Caco-2 (cell line): ENCODE results near the gene EXOSC6. TPM values are rescaled to one million over a fixed set of nuclear protein-coding genes. Genes with fewer than 3 reads are reported as not detected.
"Not testable (repeated sequence)": the region's sequence is repeated elsewhere in the genome, so short reads cannot be mapped to it uniquely, and the experiment has no call there.

Experiments used
- BruUV-seq: library from RNA; stranded (reverse); fragments of 400-500 nt; replicated peaks from 2 replicates; lab custom pipeline; 2021; lab: Mats Ljungman, UMichigan
- CTCF ChIA-PET: fragments of 300-600 bp; sonication (Branson Sonifier 250); formaldehyde crosslinking; loops from one replicate; lab custom pipeline; 2022; ENCODE audit warnings: antibody characterized with exemption; lab: Charles Lee
- POLR2A ChIA-PET: fragments of 300-600 bp; sonication (Branson Sonifier 250); formaldehyde crosslinking; loops from one replicate; lab custom pipeline; 2022; ENCODE audit warnings: antibody characterized with exemption; lab: Charles Lee
- DNase-seq, 2 experiments: peaks; one replicate each; pipeline versions ENCODE4 v3.0.0 to v3.0.0-alpha.2; 2020 to 2022
- H3K27me3 ChIP-seq: replicated peaks from 2 replicates; pipeline ENCODE4 v1.6.0; 2011; ENCODE audit warnings: low read length; ENCODE audit not compliant: control insufficient read depth, insufficient read depth
- H3K36me3 ChIP-seq: 2 replicates; pipeline ENCODE4 v1.5.1; 2011; ENCODE audit warnings: low read length; ENCODE audit not compliant: control insufficient read depth, insufficient read depth
- H3K4me1 ChIP-seq: fragments of 250-450 bp; sonication (Bioruptor Pico); 2 replicates; pipeline ENCODE4 v1.5.1; 2020; ENCODE audit warnings: mild to moderate bottlenecking
- H3K4me3 ChIP-seq: 2 replicates; pipeline ENCODE4 v1.5.1; 2011; ENCODE audit warnings: low read depth, mild to moderate bottlenecking, control low read depth, low read length
- H3K9me3 ChIP-seq: fragments of 250-450 bp; sonication (Bioruptor Pico); 2 replicates; pipeline ENCODE4 v1.5.1; 2020; ENCODE audit warnings: mild to moderate bottlenecking, moderate library complexity
- H3K27ac Mint-ChIP-seq: one replicate; pipeline ENCODE4 v1.8.0; 2022; ENCODE audit warnings: mixed read lengths; ENCODE audit not compliant: unreplicated experiment
- H3K27me3 Mint-ChIP-seq: one replicate; pipeline ENCODE4 v1.8.0; 2022; ENCODE audit warnings: mixed read lengths; ENCODE audit not compliant: insufficient read depth, unreplicated experiment
- H3K36me3 Mint-ChIP-seq: one replicate; pipeline ENCODE4 v1.8.0; 2022; ENCODE audit warnings: mild to moderate bottlenecking, mixed read lengths; ENCODE audit not compliant: insufficient read depth, unreplicated experiment
- H3K4me1 Mint-ChIP-seq: one replicate; pipeline ENCODE4 v1.8.0; 2022; ENCODE audit warnings: low read depth, mixed read lengths; ENCODE audit not compliant: unreplicated experiment
- H3K4me3 Mint-ChIP-seq: one replicate; pipeline ENCODE4 v1.8.0; 2022; ENCODE audit warnings: mild to moderate bottlenecking, moderate library complexity, mixed read lengths; ENCODE audit not compliant: unreplicated experiment
- H3K9me3 Mint-ChIP-seq: one replicate; pipeline ENCODE4 v1.8.0; 2022; ENCODE audit warnings: mixed read lengths; ENCODE audit not compliant: unreplicated experiment
- intact Hi-C: fragments of 100-400 bp; cut with micrococcal nuclease; formaldehyde crosslinking; loops from one replicate; pipeline ENCODE4 v1.10.0; 2022; ENCODE audit not compliant: unreplicated experiment
- total RNA-seq: library from RNA; stranded (reverse); gene quantifications from 2 replicates; pipeline ENCODE4 v1.2.3, GENCODE V29; 2022

The EXOSC6 gene
- total RNA-seq, 1 experiment from 2014 or later: 34.6 TPM

DNA sequence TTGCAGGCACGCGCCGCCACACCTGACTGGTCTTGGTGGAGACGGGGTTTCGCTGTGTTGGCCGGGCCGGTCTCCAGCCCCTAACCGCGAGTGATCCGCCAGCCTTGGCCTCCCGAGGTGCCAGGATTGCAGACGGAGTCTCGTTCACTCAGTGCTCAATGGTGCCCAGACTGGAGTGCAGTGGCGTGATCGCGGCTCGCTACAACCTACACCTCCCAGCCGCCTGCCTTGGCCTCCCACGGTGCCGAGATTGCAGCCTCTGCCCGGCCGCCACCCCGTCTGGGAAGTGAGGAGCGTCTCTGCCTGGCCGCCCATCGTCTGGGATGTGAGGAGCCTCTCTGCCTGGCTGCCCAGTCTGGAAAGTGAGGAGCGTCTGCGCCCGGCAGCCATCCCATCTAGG lies 47.7 kb downstream of the EXOSC6 start:
- Mint-ChIP-seq H3K9me3 (peaks cover 11% of the 10 kb centered on the region), H3K36me3 (peaks cover 23% of the 10 kb centered on the region)
- H3K27me3 Mint-ChIP-seq, CTCF ChIA-PET, H3K27ac Mint-ChIP-seq, POLR2A ChIA-PET, H3K27me3 ChIP-seq, H3K4me3 ChIP-seq, H3K36me3 ChIP-seq, intact Hi-C loops, H3K4me3 Mint-ChIP-seq, H3K4me1 Mint-ChIP-seq, DNase-seq, BruUV-seq, H3K4me1 ChIP-seq, H3K9me3 ChIP-seq: not testable (repeated sequence)

DNA sequence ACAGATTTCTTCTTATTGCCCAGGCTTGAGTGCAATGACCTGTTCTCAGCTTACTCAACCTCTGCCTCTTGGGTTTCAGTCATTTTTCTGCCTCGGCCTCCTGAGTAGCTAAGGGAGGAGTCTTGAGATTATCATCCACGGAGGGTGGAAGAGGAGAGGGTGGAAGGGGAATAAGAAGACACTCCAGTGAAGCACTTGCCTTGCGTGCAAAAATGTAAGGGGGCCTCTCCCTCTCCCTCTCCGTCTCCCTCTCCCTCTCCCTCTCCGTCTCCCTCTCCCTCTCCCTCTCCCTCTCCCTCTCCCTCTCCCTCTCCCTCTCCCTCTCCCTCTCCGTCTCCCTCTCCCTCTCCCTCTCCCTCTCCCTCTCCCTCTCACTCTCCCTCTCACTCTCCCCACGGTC lies 48.2 kb downstream of the EXOSC6 start:
- intact Hi-C loops, BruUV-seq, H3K27me3 Mint-ChIP-seq, H3K27ac Mint-ChIP-seq, H3K4me1 ChIP-seq, DNase-seq, H3K27me3 ChIP-seq, H3K4me3 Mint-ChIP-seq, H3K9me3 ChIP-seq, H3K4me1 Mint-ChIP-seq, POLR2A ChIA-PET, CTCF ChIA-PET, H3K4me3 ChIP-seq, H3K36me3 ChIP-seq: not testable (repeated sequence)
- peaks cover 23% of the 10 kb centered on the region for H3K36me3 Mint-ChIP-seq
- H3K9me3 Mint-ChIP-seq: peaks cover 11% of the 10 kb centered on the region

DNA sequence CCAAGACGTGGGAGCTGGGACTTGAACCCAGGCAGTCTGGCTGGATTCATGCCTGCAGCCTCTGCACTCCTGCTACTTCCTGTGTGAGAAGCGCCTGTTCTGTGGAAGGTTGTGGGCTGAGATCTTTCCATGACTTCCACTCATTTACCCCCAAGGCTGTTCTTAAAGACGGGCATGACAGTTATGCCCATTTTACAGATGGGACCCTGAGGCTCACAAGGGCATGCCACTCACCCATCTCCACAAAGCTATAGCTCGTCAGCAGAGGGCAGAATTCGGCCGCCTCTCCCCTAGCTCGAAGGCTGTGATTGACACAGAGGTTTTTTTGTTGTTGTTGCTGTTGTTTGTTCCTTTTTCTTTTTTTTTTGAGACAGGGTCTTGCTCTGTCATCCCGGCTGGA lies 51.7 kb downstream of the EXOSC6 start:
- H3K27me3 Mint-ChIP-seq, H3K4me1 Mint-ChIP-seq, DNase-seq, H3K36me3 Mint-ChIP-seq, H3K4me3 ChIP-seq, CTCF ChIA-PET, POLR2A ChIA-PET, H3K9me3 Mint-ChIP-seq, H3K4me3 Mint-ChIP-seq, H3K27me3 ChIP-seq, H3K4me1 ChIP-seq, H3K27ac Mint-ChIP-seq, H3K36me3 ChIP-seq, BruUV-seq, intact Hi-C loops, H3K9me3 ChIP-seq: not testable (repeated sequence)

DNA sequence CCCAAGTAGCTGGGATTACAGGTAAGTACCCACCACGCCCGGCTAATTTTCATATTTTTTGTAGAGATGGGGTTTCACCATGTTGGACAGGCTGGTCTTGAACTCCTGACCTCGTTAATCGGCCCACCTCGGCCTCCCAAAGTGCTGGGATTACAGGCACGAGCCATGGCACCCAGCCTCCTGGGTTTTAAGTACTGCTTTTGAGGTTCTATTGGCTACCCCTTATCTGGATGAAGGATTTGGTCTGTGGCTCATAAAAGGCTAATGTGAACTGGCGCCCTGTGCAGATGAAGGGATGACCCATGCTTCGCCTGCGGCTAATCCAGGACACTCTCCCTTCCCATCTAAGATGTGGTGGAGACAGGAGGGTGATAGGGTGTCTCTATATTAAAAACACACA lies 52.6 kb downstream of the EXOSC6 start:
- DNase-seq, H3K9me3 Mint-ChIP-seq, H3K27ac Mint-ChIP-seq, H3K27me3 Mint-ChIP-seq, POLR2A ChIA-PET, H3K36me3 ChIP-seq, CTCF ChIA-PET, H3K4me3 ChIP-seq, H3K36me3 Mint-ChIP-seq, H3K4me1 ChIP-seq, H3K9me3 ChIP-seq, H3K27me3 ChIP-seq, H3K4me1 Mint-ChIP-seq, H3K4me3 Mint-ChIP-seq, intact Hi-C loops: not testable (repeated sequence)
- BruUV-seq: TSS peak; percentile 41

DNA sequence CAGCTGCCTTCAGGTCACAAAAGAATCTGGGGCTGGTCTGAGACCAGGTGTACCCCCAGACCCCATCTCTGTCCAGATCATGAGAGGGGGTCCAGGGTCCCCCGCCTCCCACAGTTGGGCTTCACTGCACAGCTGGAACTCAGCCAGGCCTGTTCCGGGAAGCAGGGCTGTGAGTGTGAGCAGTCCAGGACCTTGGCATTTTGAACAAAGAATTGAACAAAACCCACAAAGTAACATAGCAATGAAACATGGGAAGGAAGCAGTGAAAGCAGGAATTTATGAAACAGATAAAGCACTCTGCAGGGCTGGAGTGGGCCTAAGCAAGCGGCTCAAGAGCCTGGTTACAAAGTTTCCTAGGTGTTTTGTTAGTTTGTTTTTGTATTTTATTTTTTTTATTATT lies 53.1 kb downstream of the EXOSC6 start:
- H3K4me1 Mint-ChIP-seq, H3K4me3 Mint-ChIP-seq, H3K9me3 ChIP-seq, H3K4me1 ChIP-seq, H3K36me3 Mint-ChIP-seq, BruUV-seq, H3K9me3 Mint-ChIP-seq, DNase-seq, H3K27me3 Mint-ChIP-seq, intact Hi-C loops, CTCF ChIA-PET, H3K27me3 ChIP-seq, H3K27ac Mint-ChIP-seq, H3K4me3 ChIP-seq, POLR2A ChIA-PET, H3K36me3 ChIP-seq: not testable (repeated sequence)

DNA sequence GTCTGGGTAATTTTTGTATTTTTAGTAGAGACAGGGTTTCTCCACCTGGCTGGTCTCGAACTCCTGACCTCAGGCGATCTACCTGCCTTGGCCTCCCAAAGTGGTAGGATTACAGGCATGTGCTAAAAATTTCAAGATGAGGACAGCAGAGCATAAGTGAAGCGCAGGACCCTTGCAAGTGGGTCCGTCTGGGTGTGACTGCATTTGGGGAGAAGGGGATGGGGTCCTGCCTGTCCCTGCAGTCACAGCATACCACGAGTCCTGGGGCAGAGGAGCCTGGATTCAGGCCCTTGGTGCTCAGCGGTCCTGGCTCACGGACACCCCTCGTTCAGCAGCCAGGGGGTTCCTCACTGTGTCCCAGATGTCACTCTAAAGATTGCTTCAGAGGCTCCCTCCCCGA lies 53.5 kb downstream of the EXOSC6 start:
- H3K36me3 ChIP-seq, H3K27me3 Mint-ChIP-seq, BruUV-seq, DNase-seq, intact Hi-C loops, H3K27me3 ChIP-seq, H3K9me3 ChIP-seq, H3K4me1 Mint-ChIP-seq, H3K36me3 Mint-ChIP-seq, H3K4me3 ChIP-seq, H3K9me3 Mint-ChIP-seq, H3K4me1 ChIP-seq, H3K4me3 Mint-ChIP-seq, H3K27ac Mint-ChIP-seq, POLR2A ChIA-PET, CTCF ChIA-PET: not testable (repeated sequence)

DNA sequence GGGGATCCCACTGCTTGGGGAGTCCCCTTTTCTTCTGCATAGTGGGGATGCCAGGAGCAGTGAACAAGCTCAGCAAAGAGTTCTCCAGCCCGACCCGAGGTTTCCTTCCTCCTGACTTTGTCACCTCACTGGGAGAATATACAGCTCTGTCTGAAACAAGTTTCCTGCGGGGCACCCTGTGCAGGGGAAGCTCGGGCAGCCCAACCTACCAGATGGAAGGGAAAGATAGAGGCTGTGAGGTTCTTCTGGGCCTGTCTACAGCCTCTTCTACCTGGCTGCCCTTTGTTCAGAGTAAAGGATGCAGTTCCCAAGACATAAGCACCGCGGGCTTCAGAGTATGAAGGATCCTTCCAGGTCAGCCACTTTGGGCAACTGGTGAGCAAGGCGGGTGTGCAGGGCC lies 54.1 kb downstream of the EXOSC6 start:
- H3K4me3 Mint-ChIP-seq, H3K9me3 ChIP-seq, H3K27me3 ChIP-seq, H3K27ac Mint-ChIP-seq, POLR2A ChIA-PET, H3K4me1 Mint-ChIP-seq, H3K9me3 Mint-ChIP-seq, intact Hi-C loops, H3K4me3 ChIP-seq, H3K4me1 ChIP-seq, H3K36me3 Mint-ChIP-seq, BruUV-seq, CTCF ChIA-PET, DNase-seq, H3K36me3 ChIP-seq, H3K27me3 Mint-ChIP-seq: not testable (repeated sequence)
